Panc1 (cell line): Measurements from ENCODE around the gene TMTC3. TPM values are rescaled to one million over a fixed set of nuclear protein-coding genes. Genes with fewer than 3 reads are reported as not detected.

Source experiments
- ATAC-seq: fragments of 200-7000 bp; cut with Tn5 transposase; 2 replicates; pipeline ENCODE4 v1.9.1; 2020; ENCODE audit warnings: mild to moderate bottlenecking, moderate library complexity
- BruUV-seq: library from RNA; stranded (reverse); fragments of 400-500 nt; replicated peaks from 2 replicates; lab custom pipeline; 2021; lab: Mats Ljungman, UMichigan
- CTCF ChIA-PET: fragments of 300-600 bp; sonication (Branson Sonifier 250); formaldehyde crosslinking; loops from one replicate; lab custom pipeline; 2022; ENCODE audit warnings: antibody characterized with exemption; lab: Charles Lee
- POLR2A ChIA-PET: fragments of 300-600 bp; sonication (Branson Sonifier 250); formaldehyde crosslinking; loops from one replicate; lab custom pipeline; 2022; ENCODE audit warnings: antibody characterized with exemption; lab: Charles Lee
- DNase-seq: peaks from one replicate; pipeline ENCODE4 v3.0.0-alpha.2; 2010; ENCODE audit warnings: low read depth, low spot score
- H3K27ac ChIP-seq: 2 replicates; pipeline ENCODE4 v1.5.1; 2011; ENCODE audit warnings: mild to moderate bottlenecking, low read length, inconsistent platforms
- H3K27me3 ChIP-seq: fragments of 200-500 bp; sonication (Bioruptor generic); 2 replicates; pipeline ENCODE4 v1.6.0; 2014; ENCODE audit warnings: low read length, inconsistent platforms; ENCODE audit not compliant: control insufficient read depth, insufficient read depth
- H3K36me3 ChIP-seq: fragments of 200-500 bp; sonication (Bioruptor generic); 2 replicates; pipeline ENCODE4 v1.5.1; 2014; ENCODE audit warnings: inconsistent platforms, mild to moderate bottlenecking, low read length, moderate library complexity; ENCODE audit not compliant: control insufficient read depth, insufficient read depth
- H3K4me1 ChIP-seq: 2 replicates; pipeline ENCODE4 v1.5.1; 2011; ENCODE audit warnings: inconsistent platforms, mild to moderate bottlenecking, low read length, moderate library complexity; ENCODE audit not compliant: control insufficient read depth, insufficient read depth
- H3K4me3 ChIP-seq, 2 experiments: 2 replicates each; pipeline ENCODE4 v1.5.1; 2011 to 2012; ENCODE audit warnings: low read depth in 2 of 2, low read length in 2 of 2, mild to moderate bottlenecking in 2 of 2, inconsistent platforms in 1 of 2, moderate library complexity in 1 of 2
- H3K9me3 ChIP-seq: fragments of 200-500 bp; sonication (Bioruptor generic); 2 replicates; pipeline ENCODE4 v1.5.1; 2014; ENCODE audit warnings: low read depth, mild to moderate bottlenecking, inconsistent platforms, low read length, moderate library complexity; ENCODE audit not compliant: control insufficient read depth, insufficient read depth
- POLR2AphosphoS5 ChIP-seq: IDR thresholded peaks from 2 replicates; pipeline ENCODE4 v1.6.1; 2012; ENCODE audit warnings: mild to moderate bottlenecking, low read depth, low read length, moderate library complexity
- SIN3A ChIP-seq: IDR thresholded peaks from 2 replicates; pipeline ENCODE4 v1.6.1; 2012; ENCODE audit warnings: low read depth, mild to moderate bottlenecking, low read length, moderate library complexity, borderline replicate concordance; ENCODE audit not compliant: insufficient read depth
- TCF7L2 ChIP-seq: IDR thresholded peaks from 2 replicates; pipeline ENCODE4 v1.6.1; 2011; ENCODE audit warnings: mild to moderate bottlenecking, low read depth, low read length, inconsistent platforms
- in situ Hi-C: cut with HindIII; loops from 2 replicates; pipeline ENCODE4 v1.10.0; 2016; ENCODE audit warnings: low sequenced_read_pairs, low pct_unique_long_range_greater_than_20kb
- intact Hi-C: fragments of 100-400 bp; cut with micrococcal nuclease; formaldehyde crosslinking; loops from one replicate; pipeline ENCODE4 v1.10.0; 2022; ENCODE audit not compliant: unreplicated experiment
- total RNA-seq: library from RNA; stranded (reverse); gene quantifications from one replicate; pipeline ENCODE4 v1.2.1, GENCODE V29; 2021; ENCODE audit not compliant: unreplicated experiment
- TF ChIP-seq, protein P1 (sequence below), 2 experiments: IDR thresholded peaks; 2 replicates each; pipeline ENCODE4 v1.6.1; 2011 to 2012; ENCODE audit warnings: low read depth in 2 of 2, control low read depth in 1 of 2, low read length in 1 of 2, mild to moderate bottlenecking in 1 of 2, moderate library complexity in 1 of 2; ENCODE audit not compliant: insufficient read depth in 1 of 2
- TF ChIP-seq, protein P2 (sequence below): fragments of 450-650 bp; IDR thresholded peaks from 2 replicates; pipeline ENCODE4 v1.5.1; 2017; ENCODE audit warnings: mild to moderate bottlenecking

TMTC3 gene
- total RNA-seq, 1 experiment from 2014 or later: 21.6 TPM

DNA sequence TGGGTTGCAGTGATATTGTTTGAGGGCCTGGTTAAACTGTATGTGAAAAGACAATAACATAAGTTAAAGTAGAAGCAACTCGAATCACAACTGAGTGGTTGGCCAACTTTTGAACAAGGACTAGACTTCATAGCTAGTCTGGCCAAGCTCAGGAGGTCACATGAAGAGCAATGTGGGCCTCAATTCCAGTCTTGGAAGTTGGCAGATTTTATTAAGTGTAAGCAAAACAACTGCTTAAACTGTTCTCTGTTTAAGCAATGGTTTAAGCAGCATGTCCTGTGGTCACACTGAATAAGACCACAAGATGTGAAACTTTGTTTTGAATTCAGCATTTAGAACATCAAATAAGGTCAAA is 100.4 kb downstream of the TMTC3 start:
- no peak for ATAC-seq
- POLR2A ChIA-PET: no interaction called here
- H3K4me3 ChIP-seq: no peak overlapping the region

DNA sequence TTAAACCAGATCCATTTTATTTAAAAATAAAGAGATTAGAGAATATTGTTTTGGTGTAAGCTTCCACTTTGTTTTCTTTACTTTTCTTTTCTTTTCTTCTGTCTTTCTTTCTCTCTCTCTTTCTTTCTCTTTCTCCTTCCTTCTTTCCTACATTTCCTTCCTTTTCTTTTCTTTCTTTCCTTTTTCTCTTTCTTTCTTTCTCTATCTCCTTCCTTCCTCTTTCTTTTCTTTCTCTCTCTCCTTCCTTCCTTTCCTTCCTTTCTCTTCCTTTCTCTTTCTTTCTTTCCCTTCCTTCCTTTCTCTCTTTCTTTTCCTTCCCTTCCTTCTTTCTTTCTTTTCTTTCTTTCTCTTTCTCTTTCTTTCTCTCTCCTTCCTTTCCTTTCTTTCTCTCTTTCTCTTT is 100.8 kb downstream of the TMTC3 start:
- in situ Hi-C loops: no loop called here
- ChIA-PET POLR2A (no interaction called here), CTCF (no interaction called here)
- no peak for ATAC-seq
- no peak overlapping the region for H3K4me3 ChIP-seq
- no peaks in the 10 kb centered on the region for H3K36me3 ChIP-seq
- DNase-seq: no peak
- no peak overlapping the region for H3K27ac ChIP-seq
- no peaks in the 10 kb centered on the region for H3K9me3 ChIP-seq
- BruUV-seq: no TSS peak
- intact Hi-C loops: no loop called here
- no peaks in the 10 kb centered on the region for H3K27me3 ChIP-seq
- no peak for TF ChIP-seq SIN3A
- no peak for TF ChIP-seq POLR2AphosphoS5
- TF ChIP-seq, protein P1, sequence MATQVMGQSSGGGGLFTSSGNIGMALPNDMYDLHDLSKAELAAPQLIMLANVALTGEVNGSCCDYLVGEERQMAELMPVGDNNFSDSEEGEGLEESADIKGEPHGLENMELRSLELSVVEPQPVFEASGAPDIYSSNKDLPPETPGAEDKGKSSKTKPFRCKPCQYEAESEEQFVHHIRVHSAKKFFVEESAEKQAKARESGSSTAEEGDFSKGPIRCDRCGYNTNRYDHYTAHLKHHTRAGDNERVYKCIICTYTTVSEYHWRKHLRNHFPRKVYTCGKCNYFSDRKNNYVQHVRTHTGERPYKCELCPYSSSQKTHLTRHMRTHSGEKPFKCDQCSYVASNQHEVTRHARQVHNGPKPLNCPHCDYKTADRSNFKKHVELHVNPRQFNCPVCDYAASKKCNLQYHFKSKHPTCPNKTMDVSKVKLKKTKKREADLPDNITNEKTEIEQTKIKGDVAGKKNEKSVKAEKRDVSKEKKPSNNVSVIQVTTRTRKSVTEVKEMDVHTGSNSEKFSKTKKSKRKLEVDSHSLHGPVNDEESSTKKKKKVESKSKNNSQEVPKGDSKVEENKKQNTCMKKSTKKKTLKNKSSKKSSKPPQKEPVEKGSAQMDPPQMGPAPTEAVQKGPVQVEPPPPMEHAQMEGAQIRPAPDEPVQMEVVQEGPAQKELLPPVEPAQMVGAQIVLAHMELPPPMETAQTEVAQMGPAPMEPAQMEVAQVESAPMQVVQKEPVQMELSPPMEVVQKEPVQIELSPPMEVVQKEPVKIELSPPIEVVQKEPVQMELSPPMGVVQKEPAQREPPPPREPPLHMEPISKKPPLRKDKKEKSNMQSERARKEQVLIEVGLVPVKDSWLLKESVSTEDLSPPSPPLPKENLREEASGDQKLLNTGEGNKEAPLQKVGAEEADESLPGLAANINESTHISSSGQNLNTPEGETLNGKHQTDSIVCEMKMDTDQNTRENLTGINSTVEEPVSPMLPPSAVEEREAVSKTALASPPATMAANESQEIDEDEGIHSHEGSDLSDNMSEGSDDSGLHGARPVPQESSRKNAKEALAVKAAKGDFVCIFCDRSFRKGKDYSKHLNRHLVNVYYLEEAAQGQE (IDR thresholded peaks at IDR 0.05; ENCODE audit: insufficient read depth in 1 of 2, low read depth in 2 of 2, low read length in 1 of 2): no peak
- no peak for TF ChIP-seq TCF7L2
- TF ChIP-seq, protein P2, sequence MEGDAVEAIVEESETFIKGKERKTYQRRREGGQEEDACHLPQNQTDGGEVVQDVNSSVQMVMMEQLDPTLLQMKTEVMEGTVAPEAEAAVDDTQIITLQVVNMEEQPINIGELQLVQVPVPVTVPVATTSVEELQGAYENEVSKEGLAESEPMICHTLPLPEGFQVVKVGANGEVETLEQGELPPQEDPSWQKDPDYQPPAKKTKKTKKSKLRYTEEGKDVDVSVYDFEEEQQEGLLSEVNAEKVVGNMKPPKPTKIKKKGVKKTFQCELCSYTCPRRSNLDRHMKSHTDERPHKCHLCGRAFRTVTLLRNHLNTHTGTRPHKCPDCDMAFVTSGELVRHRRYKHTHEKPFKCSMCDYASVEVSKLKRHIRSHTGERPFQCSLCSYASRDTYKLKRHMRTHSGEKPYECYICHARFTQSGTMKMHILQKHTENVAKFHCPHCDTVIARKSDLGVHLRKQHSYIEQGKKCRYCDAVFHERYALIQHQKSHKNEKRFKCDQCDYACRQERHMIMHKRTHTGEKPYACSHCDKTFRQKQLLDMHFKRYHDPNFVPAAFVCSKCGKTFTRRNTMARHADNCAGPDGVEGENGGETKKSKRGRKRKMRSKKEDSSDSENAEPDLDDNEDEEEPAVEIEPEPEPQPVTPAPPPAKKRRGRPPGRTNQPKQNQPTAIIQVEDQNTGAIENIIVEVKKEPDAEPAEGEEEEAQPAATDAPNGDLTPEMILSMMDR: no peak
- no peaks in the 10 kb centered on the region for H3K4me1 ChIP-seq

More for the DNA sequence above, 100.4 kb downstream of the TMTC3 start:
- Histone ChIP-seq H3K36me3 (no peaks in the 10 kb centered on the region), H3K27ac (no peak overlapping the region), H3K27me3 (no peaks in the 10 kb centered on the region), H3K4me1 (no peaks in the 10 kb centered on the region), H3K9me3 (no peaks in the 10 kb centered on the region)
- intact Hi-C loops: no loop called here
- DNase-seq: no peak
- TF ChIP-seq TCF7L2: no peak
- TF ChIP-seq, protein P1 (IDR thresholded peaks at IDR 0.05; ENCODE audit: insufficient read depth in 1 of 2, low read depth in 2 of 2, low read length in 1 of 2): no peak
- no peak for TF ChIP-seq POLR2AphosphoS5
- no peak for TF ChIP-seq SIN3A
- TF ChIP-seq, protein P2: no peak
- no TSS peak for BruUV-seq
- CTCF ChIA-PET: no interaction called here
- in situ Hi-C loops: no loop called here
